GM19372 (cell line): Measurements from ENCODE around the gene ZBED3.

Source experiments
- ATAC-seq: cut with Tn5 transposase; IDR thresholded peaks from one replicate; pipeline ENCODE4 v1.9.1; 2021; ENCODE audit warnings: mild to moderate bottlenecking, low read depth, moderate library complexity; ENCODE audit not compliant: unreplicated experiment

ZBED3 gene

GRCh38 chr5:77022511-77023417 lies 64.3 kb downstream of the ZBED3 start:
- no peak for ATAC-seq
